Suprapubic skin (tissue), 4 donors: ENCODE results near the gene NRP2.

ENCODE experiments used
- CTCF ChIP-seq, 2 donors: fragments of 200-600 bp in 1 of 2; fragments of 450-650 bp in 1 of 2; sonication (generic) in 1 of 2; IDR thresholded peaks; one replicate each; pipeline ENCODE4 v1.5.1; 2016 to 2019; ENCODE audit warnings: antibody characterized with exemption in 2 of 2, mild to moderate bottlenecking in 1 of 2, moderate library complexity in 1 of 2
- EP300 ChIP-seq: sonication (generic); formaldehyde crosslinking; IDR thresholded peaks from one replicate; pipeline ENCODE4 v1.6.1; 2017; ENCODE audit warnings: antibody characterized with exemption
- POLR2A ChIP-seq, 2 donors: fragments of 450-650 bp; IDR thresholded peaks; one replicate each; pipeline ENCODE4 v1.6.1; 2017; ENCODE audit warnings: antibody characterized with exemption in 2 of 2, mild to moderate bottlenecking in 2 of 2, moderate library complexity in 2 of 2
- POLR2AphosphoS5 ChIP-seq, 3 donors: sonication (generic); formaldehyde crosslinking; IDR thresholded peaks; one replicate each; pipeline ENCODE4 v1.6.1; 2017; ENCODE audit warnings: antibody characterized with exemption in 3 of 3

GRCh38 chr2:205650931-205651330, 31.4 kb upstream of the NRP2 start:
- TF ChIP-seq POLR2A (IDR thresholded peaks at IDR 0.05) (no peak), CTCF (IDR thresholded peaks at IDR 0.05) (no peak), POLR2AphosphoS5 (IDR thresholded peaks at IDR 0.05) (no peak), EP300 (no peak)
